ENCODE measurements around the gene MAP3K21. TPM values are rescaled to one million over a fixed set of nuclear protein-coding genes. Genes with fewer than 3 reads are reported as not detected.
A peak's percentile ranks its signal among the peaks of the same experiment; 100 is the strongest.

Gene MAP3K21
- total RNA-seq, 4 donors from 2014 or later, result 6.1 to 16.6 (median 10.6) TPM

- TF ChIP-seq POLR2A (IDR thresholded peaks at IDR 0.05), result no peak
- TF ChIP-seq CTCF (IDR thresholded peaks at IDR 0.05), result no peak
- intact Hi-C loops (cut with DNase I; ENCODE audit: low total_unique reads), result no loop called here
- no peak overlapping the region for H3K4me3 ChIP-seq (ENCODE audit: low read depth, poor library complexity, severe bottlenecking)
- peak; percentile 83 to 96 for DNase-seq (ENCODE audit: low spot score in 2 of 2)
- 3 to 6% methylated on average over 22 to 31 of the region's 49 CpGs for WGBS, 2 donors
Measured at GRCh38 chr1:233326811-233327650, 493 bp upstream of the MAP3K21 start.

- intact Hi-C loops (cut with DNase I; ENCODE audit: low total_unique reads), result no loop called here
- peak overlapping the region; percentile 42 for H3K4me3 ChIP-seq (ENCODE audit: low read depth, poor library complexity, severe bottlenecking)
- TF ChIP-seq POLR2A (IDR thresholded peaks at IDR 0.05) (no peak), CTCF (IDR thresholded peaks at IDR 0.05) (no peak)
- 0% methylated on average over 2 to 43 of the region's 96 CpGs for WGBS, 2 donors
- no peak for DNase-seq (ENCODE audit: low spot score in 2 of 2)
Measured at GRCh38 chr1:233328142-233328921, 808 bp downstream of the MAP3K21 start.

- intact Hi-C loops (cut with DNase I; ENCODE audit: low total_unique reads), result no loop called here
- 70 to 72% methylated on average over 8 of the region's 8 CpGs for WGBS, 2 donors
- TF ChIP-seq POLR2A (IDR thresholded peaks at IDR 0.05), result no peak
- no peak for TF ChIP-seq CTCF (IDR thresholded peaks at IDR 0.05)
- no peak for DNase-seq (ENCODE audit: low spot score in 2 of 2)
- H3K4me3 ChIP-seq (ENCODE audit: low read depth, poor library complexity, severe bottlenecking), result no peak overlapping the region
Measured at GRCh38 chr1:233331676-233332519, 4.4 kb downstream of the MAP3K21 start.

GRCh38 chr1:233333086-233333485, 5.6 kb downstream of the MAP3K21 start:
- DNase-seq (ENCODE audit: low spot score in 2 of 2), result no peak
- TF ChIP-seq POLR2A (IDR thresholded peaks at IDR 0.05) (no peak), CTCF (IDR thresholded peaks at IDR 0.05) (no peak)
- WGBS, 2 donors, result 94 to 100% methylated on average over 1 of the region's 1 CpG
- H3K4me3 ChIP-seq (ENCODE audit: low read depth, poor library complexity, severe bottlenecking), result no peak overlapping the region
- intact Hi-C loops (cut with DNase I; ENCODE audit: low total_unique reads), result no loop called here

GRCh38 chr1:233334092-233334491, 6.6 kb downstream of the MAP3K21 start:
- TF ChIP-seq POLR2A (IDR thresholded peaks at IDR 0.05) (no peak), CTCF (IDR thresholded peaks at IDR 0.05) (no peak)
- 86 to 90% methylated on average over 7 of the region's 7 CpGs for WGBS, 2 donors
- no peak overlapping the region for H3K4me3 ChIP-seq (ENCODE audit: low read depth, poor library complexity, severe bottlenecking)
- no peak for DNase-seq (ENCODE audit: low spot score in 2 of 2)
- intact Hi-C loops (cut with DNase I; ENCODE audit: low total_unique reads), result no loop called here
